Suprapubic skin (tissue), 4 donors: Measurements from ENCODE around the gene CNOT1. TPM values are rescaled to one million over a fixed set of nuclear protein-coding genes. Genes with fewer than 3 reads are reported as not detected.

ENCODE experiments used
- DNase-seq, 2 donors: peaks; one replicate each; pipeline ENCODE4 v3.0.0-alpha.2; 2019; ENCODE audit warnings: low spot score in 2 of 2
- H3K27ac ChIP-seq: fragments of 200-600 bp; sonication (generic); one replicate; pipeline ENCODE4 v1.5.1; 2019
- H3K27me3 ChIP-seq: fragments of 200-600 bp; sonication (generic); one replicate; pipeline ENCODE4 v1.5.1; 2019
- H3K36me3 ChIP-seq: fragments of 200-600 bp; sonication (generic); one replicate; pipeline ENCODE4 v1.5.1; 2019
- H3K4me1 ChIP-seq: fragments of 200-600 bp; sonication (generic); one replicate; pipeline ENCODE4 v1.5.1; 2019
- H3K4me3 ChIP-seq: fragments of 200-600 bp; sonication (generic); one replicate; pipeline ENCODE4 v1.5.1; 2019; ENCODE audit warnings: mild to moderate bottlenecking
- H3K9me3 ChIP-seq: fragments of 200-600 bp; sonication (generic); one replicate; pipeline ENCODE4 v1.5.1; 2019
- EP300 ChIP-seq: sonication (generic); formaldehyde crosslinking; IDR thresholded peaks from one replicate; pipeline ENCODE4 v1.6.1; 2017; ENCODE audit warnings: antibody characterized with exemption
- POLR2A ChIP-seq, 2 donors: fragments of 450-650 bp; IDR thresholded peaks; one replicate each; pipeline ENCODE4 v1.6.1; 2017; ENCODE audit warnings: antibody characterized with exemption in 2 of 2, mild to moderate bottlenecking in 2 of 2, moderate library complexity in 2 of 2
- POLR2AphosphoS5 ChIP-seq, 3 donors: sonication (generic); formaldehyde crosslinking; IDR thresholded peaks; one replicate each; pipeline ENCODE4 v1.6.1; 2017; ENCODE audit warnings: antibody characterized with exemption in 3 of 3
- WGBS: methylation state at CpG from one replicate; pipeline ENCODE4 v1.1.5; 2018; 5-methylcytosine and 5-hydroxymethylcytosine counted together
- total RNA-seq, 4 donors: library from RNA; depleted of rRNA; stranded (reverse); fragments of >200 nt; gene quantifications; one replicate each; pipeline ENCODE4 v1.1.0, GENCODE V29; 2016
- TF ChIP-seq, protein P1 (sequence below), 2 donors: fragments of 200-600 bp in 1 of 2; fragments of 450-650 bp in 1 of 2; sonication (generic) in 1 of 2; IDR thresholded peaks; one replicate each; pipeline ENCODE4 v1.5.1; 2016 to 2019; ENCODE audit warnings: antibody characterized with exemption in 2 of 2, mild to moderate bottlenecking in 1 of 2, moderate library complexity in 1 of 2

The CNOT1 gene
- total RNA-seq, 4 donors from 2014 or later, result 94.8 to 238 (median 143) TPM

DNA sequence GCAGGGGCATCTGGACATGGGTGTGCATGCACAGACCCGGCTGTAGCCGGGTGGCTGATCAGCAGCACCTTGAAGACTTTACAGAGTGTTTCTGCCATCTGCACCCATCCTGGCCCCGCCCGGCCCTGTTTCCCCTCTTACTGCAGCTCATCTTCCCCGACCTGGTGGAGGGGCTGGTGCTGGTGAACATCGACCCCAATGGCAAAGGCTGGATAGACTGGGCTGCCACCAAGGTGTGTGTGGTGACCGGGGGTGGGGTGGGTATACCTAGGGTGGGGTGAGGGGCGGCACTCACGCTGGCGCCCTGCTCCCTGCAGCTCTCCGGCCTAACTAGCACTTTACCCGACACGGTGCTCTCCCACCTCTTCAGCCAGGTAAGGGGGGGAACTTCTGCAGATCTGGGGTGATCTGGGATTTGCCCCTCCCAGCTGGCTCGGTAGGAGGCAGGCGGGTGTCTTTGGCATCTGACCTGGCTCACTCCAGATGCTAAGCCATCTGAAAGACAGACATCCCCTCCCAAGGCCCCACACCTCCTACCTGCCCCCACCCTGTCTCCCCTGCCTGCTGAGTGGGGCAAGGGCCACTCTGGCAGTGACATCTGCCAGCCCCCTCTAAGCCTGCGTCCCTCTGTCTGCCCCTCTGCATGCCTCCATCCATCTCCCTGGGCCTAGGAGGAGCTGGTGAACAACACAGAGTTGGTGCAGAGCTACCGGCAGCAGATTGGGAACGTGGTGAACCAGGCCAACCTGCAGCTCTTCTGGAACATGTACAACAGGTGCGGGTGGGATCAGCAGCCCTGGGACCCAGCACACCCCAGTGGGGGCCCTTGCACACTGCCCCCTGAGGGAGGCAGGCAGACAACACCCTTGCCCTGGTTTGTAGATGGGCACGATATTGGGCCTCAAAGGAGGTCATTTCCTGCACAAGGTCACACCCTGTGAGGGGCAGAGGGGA, 123.1 kb downstream of the CNOT1 start:
- DNase-seq, result peak; percentile 50 to 76
- H3K4me1 ChIP-seq, result peaks cover 4% of the 10 kb centered on the region
- 70% methylated on average over 11 of the region's 20 CpGs for WGBS

DNA sequence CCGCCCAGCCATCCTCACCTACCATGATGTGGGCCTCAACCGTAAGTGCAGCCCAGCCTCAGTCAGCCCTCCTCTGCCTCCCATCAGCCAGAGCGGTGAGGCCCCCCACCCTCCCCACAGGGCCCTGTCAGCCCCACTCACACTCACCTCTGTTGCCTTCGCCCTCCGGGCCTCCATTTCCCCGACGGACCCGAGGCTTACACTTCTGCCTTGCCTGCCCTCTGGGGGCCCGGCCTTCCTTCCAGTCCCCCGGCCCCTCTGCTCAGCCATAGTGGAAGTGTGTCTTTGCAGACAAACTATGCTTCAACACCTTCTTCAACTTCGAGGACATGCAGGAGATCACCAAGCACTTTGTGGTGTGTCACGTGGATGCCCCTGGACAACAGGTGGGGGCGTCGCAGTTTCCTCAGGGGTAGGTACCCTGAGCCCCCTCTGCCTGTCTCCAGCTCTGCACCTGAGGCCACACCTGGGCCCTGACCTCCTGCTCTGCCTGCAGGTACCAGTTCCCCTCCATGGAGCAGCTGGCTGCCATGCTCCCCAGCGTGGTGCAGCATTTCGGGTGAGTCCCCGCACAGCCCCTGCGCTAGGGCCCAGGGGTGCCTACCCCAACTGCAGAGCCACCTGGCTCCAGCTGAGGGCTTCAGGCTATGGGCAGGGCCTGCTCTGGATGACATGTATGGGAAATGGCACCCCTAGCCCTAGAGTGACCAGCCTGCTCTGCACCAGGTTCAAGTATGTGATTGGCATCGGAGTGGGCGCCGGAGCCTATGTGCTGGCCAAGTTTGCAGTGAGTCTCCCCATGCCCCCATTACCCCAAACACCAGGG, 125.5 kb downstream of the CNOT1 start:
- DNase-seq, result peak; percentile 57 to 75
- Histone ChIP-seq H3K27me3 (peaks cover 22% of the 10 kb centered on the region), H3K4me3 (no peak overlapping the region), H3K27ac (no peak overlapping the region), H3K36me3 (no peaks in the 10 kb centered on the region), H3K4me1 (peaks cover 19% of the 10 kb centered on the region), H3K9me3 (no peaks in the 10 kb centered on the region)
- TF ChIP-seq, protein P1, sequence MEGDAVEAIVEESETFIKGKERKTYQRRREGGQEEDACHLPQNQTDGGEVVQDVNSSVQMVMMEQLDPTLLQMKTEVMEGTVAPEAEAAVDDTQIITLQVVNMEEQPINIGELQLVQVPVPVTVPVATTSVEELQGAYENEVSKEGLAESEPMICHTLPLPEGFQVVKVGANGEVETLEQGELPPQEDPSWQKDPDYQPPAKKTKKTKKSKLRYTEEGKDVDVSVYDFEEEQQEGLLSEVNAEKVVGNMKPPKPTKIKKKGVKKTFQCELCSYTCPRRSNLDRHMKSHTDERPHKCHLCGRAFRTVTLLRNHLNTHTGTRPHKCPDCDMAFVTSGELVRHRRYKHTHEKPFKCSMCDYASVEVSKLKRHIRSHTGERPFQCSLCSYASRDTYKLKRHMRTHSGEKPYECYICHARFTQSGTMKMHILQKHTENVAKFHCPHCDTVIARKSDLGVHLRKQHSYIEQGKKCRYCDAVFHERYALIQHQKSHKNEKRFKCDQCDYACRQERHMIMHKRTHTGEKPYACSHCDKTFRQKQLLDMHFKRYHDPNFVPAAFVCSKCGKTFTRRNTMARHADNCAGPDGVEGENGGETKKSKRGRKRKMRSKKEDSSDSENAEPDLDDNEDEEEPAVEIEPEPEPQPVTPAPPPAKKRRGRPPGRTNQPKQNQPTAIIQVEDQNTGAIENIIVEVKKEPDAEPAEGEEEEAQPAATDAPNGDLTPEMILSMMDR (IDR thresholded peaks at IDR 0.05), result no peak
- TF ChIP-seq EP300, result no peak
- 92% methylated on average over 15 of the region's 21 CpGs for WGBS

More for the DNA sequence above, 123.1 kb downstream of the CNOT1 start:
- TF ChIP-seq EP300 (no peak), POLR2A (IDR thresholded peaks at IDR 0.05) (no peak), POLR2AphosphoS5 (IDR thresholded peaks at IDR 0.05) (no peak)
- TF ChIP-seq, protein P1 (IDR thresholded peaks at IDR 0.05), result no peak
- Histone ChIP-seq H3K27me3 (peaks cover 8% of the 10 kb centered on the region), H3K27ac (no peak overlapping the region), H3K4me3 (no peak overlapping the region), H3K36me3 (no peaks in the 10 kb centered on the region), H3K9me3 (no peaks in the 10 kb centered on the region)

DNA sequence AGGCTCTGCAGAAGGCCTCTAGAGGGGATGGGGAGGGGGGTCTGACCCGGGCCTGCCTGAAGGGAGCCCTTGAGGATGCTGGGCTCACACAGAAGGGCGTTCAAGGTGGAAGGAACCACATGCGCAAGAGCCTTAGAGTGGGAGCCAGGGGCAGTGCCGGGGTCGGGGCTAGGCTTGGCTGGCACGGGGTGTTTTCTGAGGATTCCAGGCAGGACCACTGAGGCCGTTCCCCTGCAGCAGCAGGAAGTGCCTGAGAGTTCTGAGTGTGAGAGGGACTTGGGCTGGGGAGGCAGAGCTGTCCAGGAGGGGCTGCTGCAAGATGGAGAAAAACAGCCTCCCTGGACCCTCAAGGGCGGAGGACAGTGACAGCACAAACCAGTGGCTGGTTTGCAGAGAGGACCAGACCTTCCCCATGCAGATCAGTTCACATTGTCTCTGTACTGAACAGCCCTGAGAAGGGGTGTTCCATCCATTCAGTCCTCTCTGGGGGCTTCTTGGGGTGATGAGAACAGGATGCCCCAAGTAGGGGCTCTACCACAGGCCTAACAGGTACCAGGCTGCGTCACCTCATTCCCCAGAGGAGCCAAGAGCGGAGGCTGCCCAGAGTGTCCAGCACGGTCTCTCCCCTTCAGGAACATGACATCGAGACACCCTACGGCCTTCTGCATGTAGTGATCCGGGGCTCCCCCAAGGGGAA, 126.3 kb downstream of the CNOT1 start:
- peaks cover 22% of the 10 kb centered on the region for H3K27me3 ChIP-seq
- H3K9me3 ChIP-seq, result no peaks in the 10 kb centered on the region
- no peak for TF ChIP-seq POLR2A (IDR thresholded peaks at IDR 0.05)
- TF ChIP-seq, protein P1 (IDR thresholded peaks at IDR 0.05), result no peak
- WGBS, result 73% methylated on average over 3 of the region's 14 CpGs
- H3K27ac ChIP-seq, result no peak overlapping the region
- no peaks in the 10 kb centered on the region for H3K36me3 ChIP-seq
- peak; percentile 49 to 58 for DNase-seq
- no peak overlapping the region for H3K4me3 ChIP-seq
- H3K4me1 ChIP-seq, result peaks cover 19% of the 10 kb centered on the region

DNA sequence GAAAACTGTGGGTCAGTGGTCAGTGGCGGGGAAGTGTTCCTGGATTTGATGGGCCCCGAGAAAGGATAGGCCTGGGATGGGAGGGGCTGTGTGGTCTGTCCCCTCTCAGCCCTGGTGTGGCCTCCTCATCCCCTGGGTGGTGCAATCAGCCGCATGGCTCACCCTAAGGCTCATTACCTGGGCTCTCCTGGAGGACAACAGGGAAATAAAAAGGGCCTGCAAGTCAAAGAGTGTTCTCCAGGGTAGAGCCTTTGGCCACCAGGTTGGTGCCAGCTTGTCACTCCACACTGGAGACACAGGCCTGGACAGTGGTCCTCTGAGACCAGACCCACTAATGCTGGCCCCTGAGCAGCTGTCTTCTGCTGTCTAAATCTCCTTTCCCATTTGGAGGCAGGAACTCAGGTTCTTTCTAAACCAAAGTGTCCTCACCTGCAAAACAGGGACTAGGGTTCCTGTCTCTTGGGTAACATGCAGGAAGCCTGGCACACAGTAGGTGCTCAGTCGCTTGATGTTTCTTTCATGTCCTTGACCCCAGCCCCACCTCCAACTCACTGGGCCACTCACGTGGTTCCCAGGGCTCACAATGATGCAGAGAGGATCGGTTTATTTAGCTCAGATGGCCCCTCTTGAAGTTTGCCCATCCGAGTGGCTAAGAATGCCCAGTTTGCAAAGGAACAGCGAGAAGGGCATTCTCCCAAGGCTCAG, 127.3 kb downstream of the CNOT1 start:
- Histone ChIP-seq H3K27me3 (peaks cover 22% of the 10 kb centered on the region), H3K27ac (no peak overlapping the region), H3K9me3 (no peaks in the 10 kb centered on the region), H3K4me3 (no peak overlapping the region), H3K36me3 (no peaks in the 10 kb centered on the region), H3K4me1 (peaks cover 19% of the 10 kb centered on the region)
- WGBS, result 84% methylated on average over 8 of the region's 8 CpGs
- TF ChIP-seq, protein P1 (IDR thresholded peaks at IDR 0.05), result no peak
- no peak for TF ChIP-seq EP300
- TF ChIP-seq POLR2AphosphoS5 (IDR thresholded peaks at IDR 0.05), result no peak
- no peak for TF ChIP-seq POLR2A (IDR thresholded peaks at IDR 0.05)
- DNase-seq, result peak; percentile 28 to 40
